ENCODE measurements around the gene ITIH4.

Gene ITIH4

DNA sequence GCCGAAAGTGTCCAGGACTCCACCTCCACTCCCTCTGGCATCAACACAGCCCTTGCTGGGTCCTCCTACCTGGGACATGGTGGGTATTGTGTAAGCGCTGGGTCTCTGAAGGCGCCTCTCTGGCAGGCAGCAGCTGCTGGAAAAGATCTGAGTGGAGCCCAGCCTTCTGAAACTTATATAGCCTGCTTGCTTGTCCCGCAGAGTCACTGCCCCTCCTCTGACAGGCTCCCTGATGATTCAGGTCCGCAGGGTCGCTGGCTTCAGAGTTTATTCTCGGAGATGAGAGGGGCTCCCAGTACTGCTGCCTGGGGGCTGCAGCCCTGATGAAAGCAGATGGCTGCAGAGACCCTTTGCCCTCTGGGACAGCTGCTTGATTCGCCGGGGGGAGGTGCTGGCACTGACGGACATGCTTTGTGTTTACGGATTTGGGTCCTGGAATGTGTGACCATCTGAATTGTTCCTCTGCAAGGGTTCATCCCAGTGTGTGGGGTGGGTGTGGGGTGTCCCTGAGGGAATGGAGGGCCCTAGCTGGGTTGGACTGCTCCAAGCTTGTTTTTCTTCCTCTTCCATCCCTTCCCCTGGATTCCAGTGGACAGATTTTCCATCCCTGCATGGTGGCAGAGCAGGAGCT is 4.5 kb upstream of the ITIH4 start, which contains the start of gene MUSTN1:
Gene MUSTN1, minus strand, starts transcription at position 149 of the 631 bp plus-strand sequence. Its CDS starts 71 bp downstream, at position 78.
- DNase-seq (ENCODE audit: low read depth in 2 of 2, low spot score in 1 of 2), result no peak

DNA sequence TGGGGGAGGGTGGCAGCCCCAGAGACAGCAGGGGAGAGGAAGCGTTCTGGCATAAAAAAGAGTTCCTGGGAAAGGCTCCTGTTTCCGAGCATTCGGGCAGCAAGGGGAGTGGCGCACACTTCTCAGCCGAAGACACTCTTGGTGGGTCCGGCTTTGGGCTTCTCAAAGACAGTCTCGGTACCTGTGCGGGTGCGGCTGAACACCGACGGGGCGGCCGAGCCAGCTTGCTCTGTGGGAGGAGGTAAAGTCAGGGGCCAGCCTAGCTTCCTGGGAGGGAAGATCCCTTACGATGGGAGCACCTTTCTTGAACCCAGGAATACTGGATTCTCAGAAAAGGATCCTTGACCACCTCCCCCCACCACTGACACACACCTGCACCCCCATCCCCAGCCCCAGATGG is 2.7 kb upstream of the ITIH4 start:
- no peak for DNase-seq (ENCODE audit: low read depth in 2 of 2, low spot score in 1 of 2)

DNA sequence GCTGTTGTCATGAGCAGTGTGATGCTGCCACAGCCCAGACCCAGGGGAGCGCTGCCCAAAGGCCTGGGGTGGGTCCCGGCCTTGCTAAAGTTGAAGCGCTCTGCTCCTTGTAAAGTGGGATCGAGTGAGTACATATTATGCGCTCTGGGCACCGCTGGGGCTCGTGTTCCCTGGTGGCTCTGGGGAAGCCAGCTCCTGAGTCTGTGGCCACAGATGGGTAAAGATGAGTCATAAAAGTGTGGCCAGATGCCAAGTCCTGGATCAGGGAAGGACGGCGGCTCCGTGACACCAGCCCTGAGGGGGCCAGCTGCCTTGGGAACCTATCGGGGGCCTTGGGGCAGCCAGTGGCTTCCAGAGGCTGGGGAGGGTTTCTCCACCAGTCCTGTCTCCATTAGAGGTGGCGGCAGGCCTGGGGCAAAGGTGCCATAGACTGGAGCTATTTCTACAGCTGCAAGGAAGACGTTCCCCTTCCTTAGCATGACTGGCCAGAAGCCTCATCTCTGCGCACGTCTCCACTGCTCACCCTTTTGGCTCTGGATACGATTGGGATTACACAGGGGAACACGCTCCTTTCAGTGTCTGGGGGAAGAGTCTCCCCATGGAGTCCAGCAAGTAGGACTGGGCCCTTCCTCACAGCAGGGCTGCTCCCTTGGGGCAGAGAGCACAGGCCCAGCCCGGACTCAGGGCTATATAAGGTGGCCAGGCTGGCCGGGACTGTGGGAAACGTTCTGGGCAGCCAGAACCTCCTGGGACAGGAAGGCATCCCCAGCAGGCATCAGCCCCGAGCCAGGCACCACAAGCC is 1.2 kb upstream of the ITIH4 start:
- DNase-seq (ENCODE audit: low read depth in 2 of 2, low spot score in 1 of 2), result no peak

DNA sequence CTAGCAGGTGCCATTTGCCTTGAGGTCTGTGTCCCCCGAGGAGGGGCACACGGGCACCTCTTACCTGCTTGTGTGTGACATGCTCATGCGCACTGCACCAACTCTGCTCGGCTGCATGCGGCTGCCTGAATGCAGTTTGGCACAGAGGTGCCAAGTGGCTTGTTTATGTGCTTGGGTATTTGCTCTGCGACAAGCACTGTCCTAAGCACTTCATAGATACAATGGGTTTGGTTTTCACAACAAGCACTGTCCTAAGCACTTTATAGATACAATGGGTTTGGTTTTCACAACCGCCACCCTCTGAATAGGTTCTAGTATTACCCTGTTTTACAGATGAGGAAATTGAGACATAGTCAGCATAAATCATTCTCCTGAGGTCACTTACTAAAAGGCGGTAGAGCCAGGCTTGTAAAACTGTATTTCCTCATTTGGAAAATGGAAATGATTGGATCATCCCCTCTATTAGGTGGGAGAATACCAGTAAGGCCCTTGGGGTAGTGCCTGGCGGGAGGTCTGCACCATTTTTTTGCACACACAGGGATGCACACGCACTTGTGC is 487 bp downstream of the ITIH4 start:
- no peak for DNase-seq (ENCODE audit: low read depth in 2 of 2, low spot score in 1 of 2)

DNA sequence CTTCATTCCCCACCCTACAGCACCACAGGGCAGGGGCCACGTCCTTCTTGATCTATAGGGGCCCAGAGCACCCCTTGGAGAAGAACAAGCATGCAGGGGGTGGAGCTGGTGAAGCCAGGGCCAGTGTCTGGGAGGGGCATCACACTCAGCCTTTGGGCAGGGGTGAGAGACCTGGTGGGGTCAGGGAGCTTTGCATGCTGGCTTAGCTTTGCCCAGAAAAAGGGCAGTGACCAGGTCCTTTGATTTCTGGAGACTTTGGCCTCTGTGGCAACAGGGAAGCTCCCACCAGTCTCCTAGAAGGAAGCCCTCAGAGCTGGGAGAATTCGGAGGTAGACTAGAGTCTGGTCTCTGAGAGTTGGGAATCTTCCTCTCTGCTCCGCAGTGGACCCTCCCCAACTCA is 990 bp downstream of the ITIH4 start:
- DNase-seq (ENCODE audit: low read depth in 2 of 2, low spot score in 1 of 2), result no peak

DNA sequence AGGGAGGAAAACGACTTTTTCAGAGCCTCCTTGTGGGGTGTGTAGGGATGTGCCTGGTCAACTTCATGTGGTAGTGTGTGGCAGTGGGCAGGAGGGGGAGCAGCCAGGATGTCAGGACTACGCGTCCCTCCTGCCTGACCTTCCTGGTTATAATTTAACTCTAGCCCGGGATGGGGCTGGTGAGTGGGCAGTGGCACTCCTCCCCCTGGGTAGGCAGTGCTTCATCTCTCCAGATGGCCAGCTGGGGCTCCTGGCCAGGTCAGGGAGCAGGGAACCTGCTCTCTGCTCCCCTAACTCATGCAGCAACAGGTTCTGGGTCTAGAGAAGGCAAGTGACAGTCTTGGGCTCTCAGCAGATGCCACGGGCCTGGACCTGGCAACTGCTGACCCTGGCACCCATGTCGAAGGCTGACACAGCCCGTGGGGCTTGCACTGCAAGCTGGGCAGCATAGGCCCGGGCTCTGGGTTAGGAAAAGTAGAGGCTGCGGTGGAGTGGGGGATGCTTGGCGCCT is 2.6 kb downstream of the ITIH4 start:
- no peak for DNase-seq (ENCODE audit: low read depth in 2 of 2, low spot score in 1 of 2)

DNA sequence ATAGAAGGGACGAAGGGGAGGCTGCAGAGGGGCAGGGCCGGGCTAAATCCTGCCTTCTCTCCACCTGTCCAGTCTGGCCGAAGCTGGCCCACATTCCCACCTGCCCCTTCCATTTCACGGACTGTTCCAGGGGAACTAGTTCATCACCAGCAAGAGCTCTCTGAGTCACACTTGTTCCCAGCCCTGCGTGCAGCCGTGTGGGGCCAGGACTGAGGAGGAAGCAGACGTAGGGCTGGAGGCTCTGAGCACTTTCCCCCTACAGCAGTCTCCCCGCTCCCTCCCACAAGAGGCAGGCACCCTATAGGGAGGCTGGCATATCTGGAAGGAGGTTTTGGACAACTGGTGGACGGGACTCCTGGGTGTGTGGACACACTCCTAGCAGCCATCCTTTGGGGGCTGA is 3.0 kb downstream of the ITIH4 start:
- no peak for DNase-seq (ENCODE audit: low read depth in 2 of 2, low spot score in 1 of 2)

DNA sequence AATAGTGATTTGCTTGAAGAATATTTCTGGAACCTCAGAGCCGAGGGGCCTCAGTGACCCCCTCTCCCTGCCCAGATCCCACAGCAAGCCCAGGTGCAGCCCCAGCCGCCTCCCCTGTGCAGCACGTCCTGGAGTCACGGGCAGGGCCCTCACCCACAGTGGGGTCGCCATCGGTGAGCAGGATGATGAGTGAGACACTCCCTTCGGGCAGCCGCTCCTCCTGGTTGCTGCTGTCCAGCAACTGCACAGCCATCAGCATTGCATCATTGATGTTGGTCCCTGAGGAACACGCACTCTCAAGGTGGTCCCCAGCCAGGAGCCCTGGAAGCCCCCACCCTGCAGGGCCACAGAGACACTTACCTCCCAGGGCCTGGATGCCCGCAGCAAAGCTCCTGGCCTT is 6.4 kb downstream of the ITIH4 start:
- no peak for DNase-seq (ENCODE audit: low read depth in 2 of 2, low spot score in 1 of 2)

DNA sequence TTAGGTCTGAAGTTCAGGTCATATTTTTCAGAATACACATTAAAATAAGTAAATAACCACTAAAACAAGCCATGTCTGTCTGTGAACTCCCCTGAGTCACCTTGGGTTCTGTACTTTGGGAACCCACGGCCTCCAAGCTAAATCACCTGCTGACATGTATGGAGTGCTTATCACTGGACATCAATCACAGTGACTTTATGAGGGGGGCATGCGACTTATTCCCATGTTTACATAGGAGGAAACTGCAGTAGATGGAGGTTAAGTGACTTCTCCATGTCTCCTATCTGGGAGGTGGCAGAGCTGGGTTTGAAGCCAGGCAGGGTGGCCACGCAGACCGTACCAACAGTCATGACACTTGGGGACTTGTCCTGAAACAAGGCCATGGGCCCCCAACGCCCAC is 8.1 kb downstream of the ITIH4 start:
- DNase-seq (ENCODE audit: low read depth in 2 of 2, low spot score in 1 of 2), result no peak

DNA sequence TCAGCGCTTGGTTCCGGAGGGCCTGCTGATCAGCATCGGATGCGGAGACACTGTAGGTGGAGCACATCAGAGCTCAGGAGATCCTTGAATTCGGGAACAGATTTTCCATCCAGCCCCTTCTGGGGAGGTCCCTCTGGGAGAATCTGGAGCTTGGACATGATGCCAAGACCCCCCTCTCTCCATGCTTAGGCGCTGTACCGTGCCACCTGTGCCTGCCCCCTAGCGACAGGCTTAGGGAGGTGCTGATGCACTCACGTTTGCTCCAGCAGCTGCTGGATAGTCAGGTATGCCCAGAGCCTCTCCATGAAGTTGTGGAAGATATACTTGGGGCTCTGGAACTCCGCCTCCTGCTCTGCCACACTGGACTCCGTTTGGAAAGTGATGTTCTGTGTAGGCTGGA is 9.7 kb downstream of the ITIH4 start:
- no peak for DNase-seq (ENCODE audit: low read depth in 2 of 2, low spot score in 1 of 2)

DNA sequence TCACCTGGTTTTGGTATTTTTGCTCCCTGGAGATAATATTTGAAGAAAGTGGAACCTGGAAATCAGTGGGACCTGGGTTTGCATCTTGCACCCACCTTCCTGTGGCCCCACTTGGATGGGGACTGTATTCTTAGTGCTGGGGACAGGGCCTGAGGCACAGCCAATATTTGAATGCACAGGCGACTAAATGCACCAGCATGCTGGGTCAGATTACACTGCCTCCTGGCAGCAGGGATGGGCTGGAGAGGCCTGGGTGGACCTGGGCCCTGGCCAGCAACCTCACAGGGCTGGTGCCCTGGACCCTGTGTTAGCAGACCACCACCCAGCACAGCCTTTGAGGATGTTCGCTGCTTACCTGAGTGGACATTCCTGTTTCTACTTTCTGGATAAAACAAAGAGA is 10.5 kb downstream of the ITIH4 start:
- no peak for DNase-seq (ENCODE audit: low read depth in 2 of 2, low spot score in 1 of 2)

DNA sequence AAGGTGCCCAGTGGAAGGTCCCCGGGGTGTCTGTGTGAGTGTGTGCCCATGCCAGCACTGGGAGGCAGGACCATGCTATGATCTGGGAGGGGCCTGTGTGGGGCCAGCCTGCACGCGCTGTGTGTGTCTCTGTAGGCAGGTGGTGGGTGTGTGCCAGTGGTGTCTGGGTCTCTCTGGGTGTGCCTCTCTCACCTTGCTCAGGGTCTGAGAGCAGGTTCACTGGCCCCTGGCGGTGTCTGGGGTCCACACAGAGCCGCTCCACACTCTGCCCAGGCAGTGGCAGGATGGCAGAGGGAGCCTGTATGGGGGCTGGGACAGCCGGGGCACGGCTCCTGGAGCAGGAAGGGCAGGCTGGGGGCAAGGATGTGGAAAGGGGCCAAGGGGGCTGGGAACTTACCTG is 12.6 kb downstream of the ITIH4 start:
- DNase-seq (ENCODE audit: low read depth in 2 of 2, low spot score in 1 of 2), result no peak

DNA sequence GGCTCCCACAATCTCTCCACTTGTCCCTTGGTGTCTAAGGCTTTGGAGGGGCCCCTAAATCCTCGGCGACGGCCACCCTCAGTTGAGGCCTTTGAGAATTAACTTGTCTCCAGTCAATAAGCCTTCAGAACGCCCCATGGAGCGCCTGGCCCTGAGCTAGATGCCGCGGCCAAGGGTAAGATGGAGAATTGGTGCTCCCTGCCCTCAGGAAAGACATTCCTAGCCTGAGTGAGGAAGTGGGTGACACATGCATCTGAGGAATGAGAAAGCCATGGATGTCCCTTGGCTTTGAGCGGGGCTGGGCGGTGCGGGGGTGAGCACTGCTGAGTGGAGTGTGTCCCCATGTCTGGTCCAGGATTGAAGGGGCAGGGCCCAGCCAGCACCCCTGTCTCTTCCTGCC is 13.3 kb downstream of the ITIH4 start:
- no peak for DNase-seq (ENCODE audit: low read depth in 2 of 2, low spot score in 1 of 2)

DNA sequence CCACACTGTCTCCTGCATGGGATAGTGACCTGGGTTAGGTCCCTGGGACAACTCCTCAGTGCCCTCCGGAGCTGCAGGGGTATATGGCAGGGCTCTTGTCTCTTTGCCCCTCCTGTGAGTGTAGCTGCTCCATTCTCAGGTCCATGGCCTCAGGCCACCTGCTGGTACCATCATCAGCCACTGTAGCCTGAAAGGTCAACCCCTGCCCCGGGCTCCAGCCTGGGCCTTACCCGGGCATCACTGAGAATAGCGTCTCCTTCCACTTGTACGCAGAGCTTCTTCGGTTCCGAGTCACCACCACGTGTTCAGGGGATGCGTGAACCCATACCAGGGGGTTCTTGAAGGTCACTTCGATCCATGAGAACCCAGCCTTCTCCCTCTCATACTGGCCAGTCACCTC is 13.8 kb downstream of the ITIH4 start:
- DNase-seq (ENCODE audit: low read depth in 2 of 2, low spot score in 1 of 2), result no peak

DNA sequence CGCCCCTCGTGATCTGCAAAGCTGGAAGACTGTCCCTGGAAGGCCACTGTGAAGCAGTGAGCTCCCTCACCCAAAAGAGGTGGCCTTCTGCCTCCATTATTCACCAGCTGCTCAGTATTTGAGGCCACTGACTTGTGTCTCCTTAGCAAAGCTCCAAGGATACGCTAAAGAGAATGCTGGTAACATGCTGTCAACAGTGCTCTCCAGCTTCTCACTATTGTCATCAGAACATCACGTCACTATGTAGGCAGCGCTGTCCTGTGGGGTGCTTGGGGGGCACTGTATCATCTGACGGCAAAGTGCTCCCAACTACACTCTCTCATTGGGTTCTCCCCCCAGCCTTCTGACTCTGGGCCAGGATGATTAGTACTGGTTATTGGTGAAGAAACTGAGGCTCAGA is 14.3 kb downstream of the ITIH4 start:
- DNase-seq (ENCODE audit: low read depth in 2 of 2, low spot score in 1 of 2), result no peak

DNA sequence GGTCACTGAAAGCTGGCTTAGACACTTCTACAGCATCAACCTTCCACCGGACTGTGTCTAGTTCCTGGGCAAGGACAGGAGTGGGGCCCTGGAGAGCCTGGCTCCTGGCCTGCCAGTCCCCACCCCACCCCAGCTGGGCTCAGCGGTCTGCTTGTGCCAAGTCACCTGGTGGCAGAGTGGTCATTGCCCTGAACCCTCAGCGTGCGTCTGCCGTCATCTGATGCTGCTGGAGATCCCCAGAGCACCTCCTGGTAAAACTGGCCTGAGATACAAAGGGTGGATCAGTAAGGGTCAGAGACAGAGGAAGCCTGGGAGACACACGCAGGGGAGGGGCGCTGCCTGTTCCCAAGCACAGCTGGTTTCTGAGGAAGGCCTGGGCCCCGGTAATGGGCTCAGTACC is 16.7 kb downstream of the ITIH4 start:
- DNase-seq (ENCODE audit: low read depth in 2 of 2, low spot score in 1 of 2), result no peak

DNA sequence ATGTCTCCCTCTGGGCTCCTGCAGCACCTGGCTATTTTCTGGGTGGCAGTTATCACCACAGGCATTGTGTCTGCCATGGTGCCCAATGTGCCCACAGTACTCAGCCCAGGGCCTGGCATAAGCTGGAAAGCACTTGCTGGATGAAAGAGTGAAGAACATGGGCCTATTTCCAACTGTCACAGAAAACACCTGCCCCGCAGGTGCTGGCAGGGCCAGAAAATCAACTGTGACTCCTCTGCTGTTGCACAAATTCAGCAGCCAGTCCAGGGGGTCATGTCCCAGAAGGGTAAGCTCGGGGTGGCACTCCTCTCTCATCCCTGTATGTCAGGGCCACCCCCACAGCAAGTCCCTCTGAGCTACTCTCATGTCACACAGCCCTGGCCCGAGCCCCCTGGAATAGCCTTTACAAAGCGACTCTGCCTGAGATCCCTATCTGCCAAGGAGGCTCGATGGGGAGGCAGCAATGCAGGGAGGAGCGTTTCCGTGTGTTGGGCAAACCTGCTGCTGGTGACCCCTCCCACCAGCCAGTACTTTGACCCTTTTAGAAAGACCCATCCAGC is 18.9 kb downstream of the ITIH4 start:
- DNase-seq (ENCODE audit: low read depth in 2 of 2, low spot score in 1 of 2), result no peak

DNA sequence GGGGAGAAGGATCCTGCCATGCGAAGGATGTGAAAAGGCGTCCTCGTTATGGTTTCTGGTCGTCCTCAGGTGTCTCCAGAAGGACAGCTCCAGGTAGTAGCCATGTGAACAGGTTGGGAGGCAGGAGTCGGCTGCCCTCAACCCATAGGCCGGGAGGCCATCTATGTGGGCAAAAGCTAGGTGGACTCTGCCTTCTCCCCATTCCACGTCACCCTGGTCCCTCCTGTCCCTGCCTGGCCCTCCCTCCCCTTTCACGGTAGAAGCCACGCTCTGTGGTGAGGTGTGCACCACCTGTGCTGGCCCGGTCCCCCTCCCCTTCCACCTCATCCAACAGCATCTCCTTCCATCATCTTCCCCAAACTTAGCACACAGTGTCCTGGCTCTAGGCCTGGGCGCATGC is 19.5 kb downstream of the ITIH4 start:
- no peak for DNase-seq (ENCODE audit: low read depth in 2 of 2, low spot score in 1 of 2)

DNA sequence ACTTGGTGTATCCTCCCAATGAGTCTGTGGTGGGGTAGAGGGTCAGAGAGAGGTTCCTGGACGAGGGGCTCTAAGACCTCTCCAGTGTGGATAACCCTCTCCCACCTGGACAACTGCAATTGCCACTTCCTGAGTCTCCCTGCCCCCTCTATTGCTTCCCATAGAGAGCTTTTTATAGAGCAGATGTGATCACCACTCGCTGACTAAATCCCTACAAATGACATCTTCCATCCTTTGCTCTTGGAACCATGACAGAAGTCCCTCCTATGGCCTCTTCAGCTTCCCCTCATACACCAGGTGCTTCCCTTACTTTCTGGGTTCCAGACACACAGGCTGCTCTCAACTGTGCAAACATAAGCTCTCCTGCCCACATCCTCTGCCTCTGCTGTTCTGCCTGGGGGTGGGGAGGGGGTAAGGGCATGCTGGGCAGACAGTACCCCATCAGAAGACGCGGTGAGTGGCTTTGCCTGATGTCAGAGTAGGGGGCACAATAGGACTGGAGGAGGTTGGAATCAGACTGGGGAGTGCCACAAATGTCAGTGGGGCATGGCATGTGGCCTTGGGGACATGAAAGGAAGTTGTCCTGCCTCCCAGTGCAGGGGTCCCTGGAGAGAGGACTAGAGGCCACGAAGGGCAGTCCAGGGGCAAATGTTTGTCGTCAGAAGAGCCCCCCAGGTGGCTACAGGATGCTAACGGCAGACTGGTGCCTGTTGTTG is 20.7 kb downstream of the ITIH4 start:
- no peak for DNase-seq (ENCODE audit: low read depth in 2 of 2, low spot score in 1 of 2)

DNA sequence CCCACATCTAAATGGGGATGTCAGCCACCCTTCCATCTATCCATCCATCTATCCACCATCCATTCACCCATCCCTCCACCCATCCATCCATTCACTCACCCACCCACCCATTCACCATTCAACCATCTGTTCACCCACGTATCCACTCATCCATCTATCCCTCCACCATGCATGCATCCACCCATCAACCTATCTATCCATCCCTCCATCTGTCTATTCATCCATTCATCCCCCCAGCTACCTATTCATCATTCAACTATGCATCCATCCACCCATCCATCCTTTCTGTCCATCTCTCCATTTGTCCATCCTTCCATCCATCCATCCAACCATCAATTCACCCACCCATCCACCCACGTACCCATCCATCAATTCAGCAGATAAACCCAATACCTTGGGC is 21.3 kb downstream of the ITIH4 start:
- DNase-seq (ENCODE audit: low read depth in 2 of 2, low spot score in 1 of 2), result no peak

DNA sequence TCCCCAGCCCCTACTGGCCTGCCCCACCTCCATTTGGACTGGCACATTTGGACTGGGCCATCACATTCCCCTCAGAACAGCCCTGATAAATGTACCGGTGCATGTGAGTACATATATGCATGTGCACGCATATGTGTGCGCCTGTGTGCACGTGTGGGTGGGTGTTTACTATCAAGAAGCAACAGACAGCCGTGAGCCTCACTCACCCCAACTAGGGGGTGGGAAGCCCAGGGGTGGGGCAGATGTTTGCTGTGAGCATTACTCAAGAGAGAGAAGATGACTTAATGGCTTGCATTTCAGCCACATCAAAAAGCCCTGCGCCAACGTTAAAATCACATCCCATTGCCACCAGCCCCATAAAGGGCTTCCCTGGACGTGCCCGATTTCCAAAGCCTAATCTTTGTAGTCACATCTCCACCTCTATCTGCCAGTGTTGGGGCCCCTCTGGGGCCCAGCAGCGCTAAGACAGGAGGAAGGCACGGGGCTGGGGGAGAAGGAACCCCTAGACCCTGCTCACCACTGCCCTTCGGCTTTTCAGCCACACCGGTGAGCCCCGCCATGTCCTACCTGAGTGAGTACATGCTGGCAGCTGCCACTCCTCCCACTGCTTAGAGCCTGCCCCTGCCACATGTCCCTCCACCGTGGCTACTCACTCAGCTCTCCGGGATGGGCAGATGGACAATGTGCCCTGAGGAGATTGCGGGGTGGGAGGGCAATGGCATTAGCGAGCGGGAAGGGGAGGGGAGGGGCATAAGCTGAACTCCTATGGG is 25.0 kb downstream of the ITIH4 start:
- no peak for DNase-seq (ENCODE audit: low read depth in 2 of 2, low spot score in 1 of 2)
